Testis (tissue), 3 donors: ENCODE measurements around the gene KCNH6. TPM values are rescaled to one million over a fixed set of nuclear protein-coding genes. Genes with fewer than 3 reads are reported as not detected.

Experiments
- DNase-seq: peaks from one replicate; pipeline ENCODE4 v3.0.0-alpha.2; 2019
- H3K27ac ChIP-seq, 2 donors: fragments of 200-600 bp; sonication (generic); one replicate each; pipeline ENCODE4 v1.5.1; 2019
- H3K27me3 ChIP-seq: fragments of 200-600 bp; sonication (generic); one replicate; pipeline ENCODE4 v1.5.1; 2019
- H3K36me3 ChIP-seq: fragments of 200-600 bp; sonication (generic); one replicate; pipeline ENCODE4 v1.5.1; 2017; ENCODE audit warnings: low read depth; ENCODE audit errors: missing control alignments
- H3K4me1 ChIP-seq: fragments of 200-600 bp; sonication (generic); one replicate; pipeline ENCODE4 v1.5.1; 2019
- H3K4me3 ChIP-seq, 2 donors: fragments of 200-600 bp; sonication (generic); one replicate each; pipeline ENCODE4 v1.5.1; 2017 to 2019
- H3K9me3 ChIP-seq: fragments of 200-600 bp; sonication (generic); one replicate; pipeline ENCODE4 v1.5.1; 2017
- CTCF ChIP-seq, 3 experiments: fragments of 450-650 bp in 2 of 3; fragments of 200-600 bp in 1 of 3; sonication (generic) in 1 of 3; IDR thresholded peaks; one replicate each; pipeline ENCODE4 v1.5.1; 2016 to 2019; ENCODE audit warnings: antibody characterized with exemption in 3 of 3, mild to moderate bottlenecking in 2 of 3, moderate library complexity in 1 of 3
- POLR2A ChIP-seq: fragments of 450-650 bp; IDR thresholded peaks from one replicate; pipeline ENCODE4 v1.6.1; 2017; ENCODE audit warnings: antibody characterized with exemption, mild to moderate bottlenecking, moderate library complexity
- WGBS, 2 donors: methylation state at CpG; one replicate each; pipeline ENCODE4 v1.1.5; 2018; 5-methylcytosine and 5-hydroxymethylcytosine counted together
- intact Hi-C: fragments of 100-400 bp; cut with DNase I; formaldehyde crosslinking; loops from one replicate; pipeline ENCODE4 v1.15.1; 2023; ENCODE audit warnings: low total_unique reads
- polyA plus RNA-seq: library from polyadenylated mRNA; stranded (reverse); fragments of 350-450 nt; fragmentation: Illumina TruSeq; extraction: RNeasy Lipid Tissue Mini Kit (QIAGEN cat#74804); gene quantifications from one replicate; pipeline ENCODE4 v1.2.3, GENCODE V29; 2014; ENCODE audit warnings: low read depth, low replicate concordance; ENCODE audit not compliant: insufficient read depth
- total RNA-seq, 2 donors: library from RNA; depleted of rRNA; stranded (reverse); fragments of >200 nt; gene quantifications; one replicate each; pipeline ENCODE4 v1.2.3, GENCODE V29; 2016

KCNH6 gene
- total and polyA plus RNA-seq, 3 donors from 2014 or later, result 0.79 to 1.7 (median 0.99) TPM

DNA sequence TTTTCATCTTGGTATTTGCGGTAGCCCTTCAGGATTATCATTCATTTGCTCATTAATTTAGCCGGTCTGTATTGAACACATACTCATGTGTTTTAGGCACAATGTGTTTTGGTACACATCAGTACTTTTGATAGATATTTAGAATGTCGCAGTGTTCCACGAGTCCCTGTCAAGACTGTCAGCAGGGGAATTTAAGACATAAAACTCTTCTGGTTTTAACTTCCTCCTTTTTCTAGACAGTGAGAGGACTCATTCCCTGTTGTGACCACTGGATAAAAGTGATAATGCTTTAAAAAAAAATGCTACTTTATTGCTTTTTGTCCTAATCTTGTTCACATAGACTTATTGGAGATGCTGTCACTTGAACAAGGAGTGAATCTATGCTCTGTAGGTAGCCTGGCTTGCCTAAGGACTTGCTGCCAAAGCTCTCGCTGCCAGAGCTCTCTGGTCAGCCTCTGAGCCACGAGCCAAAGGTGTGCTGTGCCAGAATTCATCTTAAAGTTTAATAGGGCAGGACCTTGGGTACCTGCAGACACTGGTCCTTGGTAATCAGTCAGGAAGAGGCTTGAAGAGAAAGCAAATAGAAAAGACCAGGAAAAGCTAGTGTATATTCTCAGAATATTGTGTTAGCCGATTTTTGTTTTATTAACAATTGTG, 32.5 kb downstream of the KCNH6 start:
- intact Hi-C loops, result no loop called here
- Histone ChIP-seq H3K27ac (no peak overlapping the region), H3K4me1 (peaks cover 16% of the 10 kb centered on the region), H3K9me3 (no peaks in the 10 kb centered on the region), H3K4me3 (no peak overlapping the region), H3K27me3 (no peaks in the 10 kb centered on the region), H3K36me3 (no peaks in the 10 kb centered on the region)
- DNase-seq, result no peak
- TF ChIP-seq CTCF (IDR thresholded peaks at IDR 0.05) (no peak), POLR2A (no peak)
- WGBS, 2 donors, result 68 to 72% methylated on average over 7 of the region's 7 CpGs

- DNase-seq, result no peak
- WGBS, 2 donors, result 88 to 94% methylated on average over 2 of the region's 2 CpGs
- TF ChIP-seq CTCF (IDR thresholded peaks at IDR 0.05) (no peak), POLR2A (no peak)
- intact Hi-C loops, result no loop called here
- H3K4me3 ChIP-seq, result no peak overlapping the region
- no peaks in the 10 kb centered on the region for H3K36me3 ChIP-seq
- H3K4me1 ChIP-seq, result peaks cover 11% of the 10 kb centered on the region
- H3K27ac ChIP-seq, result no peak overlapping the region
- H3K9me3 ChIP-seq, result no peaks in the 10 kb centered on the region
- H3K27me3 ChIP-seq, result no peaks in the 10 kb centered on the region
Observed at GRCh38 chr17:63557416-63557815, 34.3 kb downstream of the KCNH6 start.

- DNase-seq, result no peak
- no peak for TF ChIP-seq CTCF (IDR thresholded peaks at IDR 0.05)
- intact Hi-C loops, result no loop called here
- no peak overlapping the region for H3K4me3 ChIP-seq
- 89 to 94% methylated on average over 3 of the region's 3 CpGs for WGBS, 2 donors
- H3K27ac ChIP-seq, result no peak overlapping the region
- no peaks in the 10 kb centered on the region for H3K36me3 ChIP-seq
- H3K9me3 ChIP-seq, result no peaks in the 10 kb centered on the region
- peaks cover 7% of the 10 kb centered on the region for H3K4me1 ChIP-seq
- no peaks in the 10 kb centered on the region for H3K27me3 ChIP-seq
Observed at GRCh38 chr17:63558441-63558840, 35.3 kb downstream of the KCNH6 start.

DNA sequence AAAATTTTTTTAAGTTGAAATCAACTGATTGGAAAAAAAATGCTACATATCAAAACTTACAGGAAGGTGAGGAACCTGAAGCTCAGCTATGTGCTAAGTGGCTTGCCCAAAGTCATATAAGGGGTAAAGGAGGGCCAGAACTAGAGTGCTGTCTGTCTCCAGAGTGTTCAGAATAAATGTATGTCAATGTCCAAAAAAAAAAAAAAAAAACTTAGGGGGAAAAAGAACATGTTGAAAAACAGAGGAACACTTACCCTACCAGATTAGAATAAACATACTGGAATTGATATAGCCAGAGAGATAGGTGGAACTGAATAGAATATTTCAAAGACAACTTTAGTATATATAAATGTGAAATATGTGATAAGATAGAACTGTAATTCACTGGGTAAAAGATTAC, 38.7 kb downstream of the KCNH6 start:
- TF ChIP-seq POLR2A (no peak), CTCF (IDR thresholded peaks at IDR 0.05) (no peak)
- H3K36me3 ChIP-seq, result no peaks in the 10 kb centered on the region
- intact Hi-C loops, result no loop called here
- H3K4me3 ChIP-seq, result no peak overlapping the region
- H3K4me1 ChIP-seq, result no peaks in the 10 kb centered on the region
- DNase-seq, result no peak
- H3K27ac ChIP-seq, result no peak overlapping the region
- no peaks in the 10 kb centered on the region for H3K9me3 ChIP-seq
- H3K27me3 ChIP-seq, result no peaks in the 10 kb centered on the region

DNA sequence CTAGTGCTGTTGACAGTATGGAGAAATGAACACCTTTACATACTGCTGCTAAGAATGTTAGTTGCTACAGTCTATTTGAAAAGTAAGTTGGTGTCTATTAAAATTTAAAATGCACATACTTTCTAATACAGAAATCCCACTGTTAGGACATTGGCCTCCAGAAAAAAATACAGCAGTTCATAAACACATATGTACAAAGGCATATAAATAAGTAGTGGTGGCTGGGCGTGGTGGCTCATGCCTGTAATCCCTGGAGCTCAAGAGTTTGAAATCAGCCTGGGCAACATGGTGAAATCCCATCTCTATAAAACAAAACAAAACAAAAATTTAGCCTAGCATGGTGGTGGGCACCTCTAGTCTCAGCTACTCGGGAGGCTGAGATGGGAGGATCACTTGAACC, 40.2 kb downstream of the KCNH6 start:
- TF ChIP-seq POLR2A (no peak), CTCF (IDR thresholded peaks at IDR 0.05) (no peak)
- 96 to 100% methylated on average over 2 of the region's 2 CpGs for WGBS, 2 donors

More for the DNA sequence above, 40.2 kb downstream of the KCNH6 start:
- Histone ChIP-seq H3K27ac (no peak overlapping the region), H3K4me3 (no peak overlapping the region), H3K9me3 (no peaks in the 10 kb centered on the region), H3K36me3 (no peaks in the 10 kb centered on the region), H3K4me1 (no peaks in the 10 kb centered on the region), H3K27me3 (no peaks in the 10 kb centered on the region)
- intact Hi-C loops, result no loop called here
- DNase-seq, result no peak
